ENCODE results near the gene ABCC12.

- TF ChIP-seq CTCF (IDR thresholded peaks at IDR 0.05; ENCODE audit: low read length) = no peak
- no peak for TF ChIP-seq EZH2 (IDR thresholded peaks at IDR 0.05; ENCODE audit: borderline replicate concordance, low read length)
These were observed 40.5 kb downstream of the ABCC12 start for GRCh38 chr16:48115299-48115698.
